SKM-1 treated with dmso at 0.1 percent for 144 hours (cell line): ENCODE results near the gene TXNDC17.
"Not testable (repeated sequence)": the region's sequence is repeated elsewhere in the genome, so short reads cannot be mapped to it uniquely, and the experiment has no call there.

Source experiments
- DNase-seq: peaks from one replicate; lab custom pipeline; 2025; ENCODE audit not compliant: unreplicated experiment; lab: John Stamatoyannopoulos, UW

TXNDC17 gene

GRCh38 chr17:6636616-6637457 is 4.0 kb upstream of the TXNDC17 start:
- DNase-seq, result no peak

- no peak for DNase-seq
These were observed 3.4 kb upstream of the TXNDC17 start for GRCh38 chr17:6637458-6637840.

GRCh38 chr17:6638046-6638908 is 2.6 kb upstream of the TXNDC17 start:
- DNase-seq, result no peak

GRCh38 chr17:6639014-6639585 is 1.8 kb upstream of the TXNDC17 start:
- no peak for DNase-seq

GRCh38 chr17:6639586-6640535 is 999 bp upstream of the TXNDC17 start:
- no peak for DNase-seq

GRCh38 chr17:6641247-6641863 is 495 bp downstream of the TXNDC17 start:
- DNase-seq, result no peak

GRCh38 chr17:6642592-6642991 is 1.7 kb downstream of the TXNDC17 start:
- no peak for DNase-seq

GRCh38 chr17:6643451-6644125 is 2.7 kb downstream of the TXNDC17 start:
- no peak for DNase-seq

- DNase-seq, result no peak
These were observed 7.3 kb downstream of the TXNDC17 start for GRCh38 chr17:6648181-6648580.

GRCh38 chr17:6651354-6651918 is 10.6 kb downstream of the TXNDC17 start, which contains the start of the genes C17orf100 and MED31:
Gene C17orf100, plus strand, starts transcription at chr17:6651762. Its CDS starts 152 bp downstream, at chr17:6651914.
Gene MED31, minus strand, starts transcription at chr17:6651605. Its CDS starts 77 bp downstream, at chr17:6651528.
- peak; percentile 71 for DNase-seq

GRCh38 chr17:6651919-6652452 is 11.1 kb downstream of the TXNDC17 start:
- DNase-seq, result no peak

GRCh38 chr17:6654841-6655731 is 14.2 kb downstream of the TXNDC17 start:
- DNase-seq, result no peak

- not testable (repeated sequence) for DNase-seq
These were observed 15.0 kb downstream of the TXNDC17 start for GRCh38 chr17:6655732-6656361.

- DNase-seq, result not testable (repeated sequence)
These were observed 16.2 kb downstream of the TXNDC17 start for GRCh38 chr17:6656797-6657632.

- no peak for DNase-seq
These were observed 16.9 kb downstream of the TXNDC17 start for GRCh38 chr17:6657633-6658287.

GRCh38 chr17:6658411-6658810 is 17.6 kb downstream of the TXNDC17 start:
- not testable (repeated sequence) for DNase-seq
